Caco-2 (cell line): Measurements from ENCODE around the gene MARCHF2. TPM values are rescaled to one million over a fixed set of nuclear protein-coding genes. Genes with fewer than 3 reads are reported as not detected.

Experiments
- BruUV-seq: library from RNA; stranded (reverse); fragments of 400-500 nt; replicated peaks from 2 replicates; lab custom pipeline; 2021; lab: Mats Ljungman, UMichigan
- CTCF ChIA-PET: fragments of 300-600 bp; sonication (Branson Sonifier 250); formaldehyde crosslinking; loops from one replicate; lab custom pipeline; 2022; ENCODE audit warnings: antibody characterized with exemption; lab: Charles Lee
- POLR2A ChIA-PET: fragments of 300-600 bp; sonication (Branson Sonifier 250); formaldehyde crosslinking; loops from one replicate; lab custom pipeline; 2022; ENCODE audit warnings: antibody characterized with exemption; lab: Charles Lee
- DNase-seq, 2 experiments: peaks; one replicate each; pipeline versions ENCODE4 v3.0.0 to v3.0.0-alpha.2; 2020 to 2022
- H3K27me3 ChIP-seq: replicated peaks from 2 replicates; pipeline ENCODE4 v1.6.0; 2011; ENCODE audit warnings: low read length; ENCODE audit not compliant: control insufficient read depth, insufficient read depth
- H3K36me3 ChIP-seq: 2 replicates; pipeline ENCODE4 v1.5.1; 2011; ENCODE audit warnings: low read length; ENCODE audit not compliant: control insufficient read depth, insufficient read depth
- H3K4me1 ChIP-seq: fragments of 250-450 bp; sonication (Bioruptor Pico); 2 replicates; pipeline ENCODE4 v1.5.1; 2020; ENCODE audit warnings: mild to moderate bottlenecking
- H3K4me3 ChIP-seq: 2 replicates; pipeline ENCODE4 v1.5.1; 2011; ENCODE audit warnings: low read depth, mild to moderate bottlenecking, control low read depth, low read length
- H3K9me3 ChIP-seq: fragments of 250-450 bp; sonication (Bioruptor Pico); 2 replicates; pipeline ENCODE4 v1.5.1; 2020; ENCODE audit warnings: mild to moderate bottlenecking, moderate library complexity
- H3K27ac Mint-ChIP-seq: one replicate; pipeline ENCODE4 v1.8.0; 2022; ENCODE audit warnings: mixed read lengths; ENCODE audit not compliant: unreplicated experiment
- H3K27me3 Mint-ChIP-seq: one replicate; pipeline ENCODE4 v1.8.0; 2022; ENCODE audit warnings: mixed read lengths; ENCODE audit not compliant: insufficient read depth, unreplicated experiment
- H3K36me3 Mint-ChIP-seq: one replicate; pipeline ENCODE4 v1.8.0; 2022; ENCODE audit warnings: mild to moderate bottlenecking, mixed read lengths; ENCODE audit not compliant: insufficient read depth, unreplicated experiment
- H3K4me1 Mint-ChIP-seq: one replicate; pipeline ENCODE4 v1.8.0; 2022; ENCODE audit warnings: low read depth, mixed read lengths; ENCODE audit not compliant: unreplicated experiment
- H3K4me3 Mint-ChIP-seq: one replicate; pipeline ENCODE4 v1.8.0; 2022; ENCODE audit warnings: mild to moderate bottlenecking, moderate library complexity, mixed read lengths; ENCODE audit not compliant: unreplicated experiment
- H3K9me3 Mint-ChIP-seq: one replicate; pipeline ENCODE4 v1.8.0; 2022; ENCODE audit warnings: mixed read lengths; ENCODE audit not compliant: unreplicated experiment
- CTCF ChIP-seq, 2 experiments: fragments of 200-600 bp in 1 of 2; IDR thresholded peaks; 1 replicate in 1 of 2; 2 replicates in 1 of 2; pipeline versions ENCODE4 v1.5.1 to v1.8.0; 2011 to 2022; ENCODE audit warnings: antibody characterized with exemption in 1 of 2, control low read depth in 1 of 2, inconsistent platforms in 1 of 2, low read depth in 1 of 2, low read length in 1 of 2, mild to moderate bottlenecking in 1 of 2, moderate library complexity in 1 of 2; ENCODE audit not compliant: insufficient read depth in 1 of 2, severe bottlenecking in 1 of 2, unreplicated experiment in 1 of 2
- intact Hi-C: fragments of 100-400 bp; cut with micrococcal nuclease; formaldehyde crosslinking; loops from one replicate; pipeline ENCODE4 v1.10.0; 2022; ENCODE audit not compliant: unreplicated experiment
- microRNA-seq: library from miRNA; unstranded; fragments of <30 nt; microRNA quantifications from one replicate; pipeline ENCODE4 v1.2.0, GENCODE V29; 2022
- total RNA-seq: library from RNA; stranded (reverse); gene quantifications from 2 replicates; pipeline ENCODE4 v1.2.3, GENCODE V29; 2022

Gene MARCHF2
- total RNA-seq, 1 experiment from 2014 or later = 13.8 TPM

DNA sequence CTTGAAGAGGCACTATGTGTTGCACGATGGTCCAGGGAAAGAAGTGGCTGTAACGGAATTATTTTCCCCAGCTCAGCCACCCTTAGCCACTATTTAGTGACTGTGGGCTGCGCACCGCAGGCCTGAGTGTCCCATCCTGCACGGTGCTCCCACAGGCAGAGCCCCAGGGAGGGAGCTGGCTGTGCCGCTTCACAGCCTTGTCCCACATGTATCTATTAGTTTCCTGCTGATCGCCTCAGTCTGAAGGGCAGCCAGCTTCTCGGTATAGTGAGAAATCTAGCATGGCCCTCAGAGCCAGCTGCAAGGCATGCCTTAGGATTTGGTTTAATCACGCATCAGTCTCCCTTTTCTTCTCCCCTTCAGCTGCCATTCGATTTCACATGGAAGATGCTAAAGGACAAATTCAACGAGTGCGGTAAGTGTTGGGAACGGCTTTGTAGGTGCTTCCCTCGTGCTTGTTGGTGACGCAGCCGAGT is 73.6 kb downstream of the MARCHF2 start:
- Histone ChIP-seq H3K36me3 (peaks cover 2% of the 10 kb centered on the region), H3K4me1 (no peaks in the 10 kb centered on the region), H3K27me3 (no peaks in the 10 kb centered on the region), H3K9me3 (no peaks in the 10 kb centered on the region), H3K4me3 (no peak overlapping the region)
- Mint-ChIP-seq H3K9me3 (no peaks in the 10 kb centered on the region), H3K27me3 (no peaks in the 10 kb centered on the region), H3K36me3 (peaks cover 91% of the 10 kb centered on the region), H3K4me3 (no peak overlapping the region), H3K4me1 (no peaks in the 10 kb centered on the region), H3K27ac (no peak overlapping the region)
- no peak for TF ChIP-seq CTCF (IDR thresholded peaks at IDR 0.05; ENCODE audit: insufficient read depth in 1 of 2, low read depth in 1 of 2, low read length in 1 of 2, severe bottlenecking in 1 of 2, unreplicated experiment in 1 of 2)
- no TSS peak for BruUV-seq
- ChIA-PET POLR2A (interaction anchor here (0.6 kb wide), 1 partner anchor 31 kb away, joined by 7 read pairs; no protein-coding TSS in a partner anchor), CTCF (no interaction called here)
- DNase-seq = no peak
- intact Hi-C loops = no loop called here

GRCh38 chr19:8487137-8487851 is 74.2 kb downstream of the MARCHF2 start:
- Mint-ChIP-seq H3K36me3 (peaks cover 85% of the 10 kb centered on the region), H3K9me3 (no peaks in the 10 kb centered on the region), H3K27me3 (no peaks in the 10 kb centered on the region), H3K27ac (no peak overlapping the region), H3K4me3 (no peak overlapping the region), H3K4me1 (no peaks in the 10 kb centered on the region)
- intact Hi-C loops = no loop called here
- BruUV-seq = no TSS peak
- H3K9me3 ChIP-seq = no peaks in the 10 kb centered on the region
- peaks cover 2% of the 10 kb centered on the region for H3K36me3 ChIP-seq
- no peaks in the 10 kb centered on the region for H3K27me3 ChIP-seq
- TF ChIP-seq CTCF (IDR thresholded peaks at IDR 0.05; ENCODE audit: insufficient read depth in 1 of 2, low read depth in 1 of 2, low read length in 1 of 2, severe bottlenecking in 1 of 2, unreplicated experiment in 1 of 2) = no peak
- no peak for DNase-seq
- ChIA-PET CTCF (interaction anchor here (0.6 kb wide), 1 partner anchor 129 kb away, joined by 3 read pairs; no protein-coding TSS in a partner anchor), POLR2A (no interaction called here)
- no peaks in the 10 kb centered on the region for H3K4me1 ChIP-seq
- H3K4me3 ChIP-seq = no peak overlapping the region

DNA sequence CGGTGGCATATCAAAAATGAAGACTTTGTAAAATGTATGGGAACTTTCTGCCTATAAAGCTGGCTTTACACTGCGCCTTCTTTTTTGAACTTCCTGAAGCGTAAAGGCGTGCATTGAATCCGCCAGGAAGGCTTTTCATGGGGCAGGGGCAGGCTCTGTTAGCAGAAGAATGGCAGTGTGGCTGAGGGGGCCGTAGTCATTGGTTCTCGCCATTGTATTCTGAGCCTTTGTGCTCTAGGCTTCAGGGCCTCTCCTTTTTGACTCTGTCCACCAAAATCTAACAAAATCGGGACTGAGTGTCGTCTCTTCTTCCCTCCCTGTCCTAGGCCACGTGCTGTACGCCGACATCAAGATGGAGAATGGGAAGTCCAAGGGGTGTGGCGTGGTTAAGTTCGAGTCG is 75.3 kb downstream of the MARCHF2 start:
- peaks cover 74% of the 10 kb centered on the region for H3K36me3 Mint-ChIP-seq
- H3K4me3 ChIP-seq = no peak overlapping the region
- ChIA-PET POLR2A (no interaction called here), CTCF (no interaction called here)
- no peaks in the 10 kb centered on the region for H3K27me3 ChIP-seq
- H3K36me3 ChIP-seq = peaks cover 2% of the 10 kb centered on the region
- H3K4me1 ChIP-seq = no peaks in the 10 kb centered on the region
- H3K4me1 Mint-ChIP-seq = no peaks in the 10 kb centered on the region
- H3K9me3 Mint-ChIP-seq = no peaks in the 10 kb centered on the region
- no peak overlapping the region for H3K4me3 Mint-ChIP-seq
- no peaks in the 10 kb centered on the region for H3K9me3 ChIP-seq
- intact Hi-C loops = no loop called here
- no peak for TF ChIP-seq CTCF (IDR thresholded peaks at IDR 0.05; ENCODE audit: insufficient read depth in 1 of 2, low read depth in 1 of 2, low read length in 1 of 2, severe bottlenecking in 1 of 2, unreplicated experiment in 1 of 2)
- DNase-seq = no peak
- no TSS peak for BruUV-seq
- no peaks in the 10 kb centered on the region for H3K27me3 Mint-ChIP-seq
- H3K27ac Mint-ChIP-seq = no peak overlapping the region

Small RNAs within 50 kb of the gene (microRNA-seq; reads per million reads assigned to microRNA genes)
- 0.56 reads per million for gene MIR4999

Other genes starting within 250 kb of the MARCHF2 start
- gene CERS4, start 203.9 kb upstream of the MARCHF2 start, total RNA-seq = 56.8 and 66.9 TPM in 2 replicates
- gene CD320, start 104.9 kb upstream of the MARCHF2 start, total RNA-seq = 81.0 and 87.7 TPM in 2 replicates
- gene NDUFA7, start 91.9 kb upstream of the MARCHF2 start, total RNA-seq = 43.7 and 50.2 TPM in 2 replicates
- gene RPS28, start 91.8 kb upstream of the MARCHF2 start, total RNA-seq = 1,515 and 1,601 TPM in 2 replicates
- 1.1 TPM in 2 replicates for gene KANK3, start 70.0 kb upstream of the MARCHF2 start, total RNA-seq
- gene ANGPTL4, start 49.1 kb upstream of the MARCHF2 start, total RNA-seq = 0.63 and 1.2 TPM in 2 replicates
- 86.3 and 91.3 TPM in 2 replicates for gene RAB11B, start 22.9 kb upstream of the MARCHF2 start, total RNA-seq
- gene HNRNPM, start 31.7 kb downstream of the MARCHF2 start, total RNA-seq = 271 and 286 TPM in 2 replicates
- 0.26 TPM in 1 of 2 replicates, not detected in the other for gene PRAM1, start 89.3 kb downstream of the MARCHF2 start, total RNA-seq
- gene ZNF414, start 100.9 kb downstream of the MARCHF2 start, total RNA-seq = 17.2 and 25.0 TPM in 2 replicates
- gene MYO1F, start 164.1 kb downstream of the MARCHF2 start, total RNA-seq = 0.23 and 0.25 TPM in 2 replicates
- gene ADAMTS10, start 197.4 kb downstream of the MARCHF2 start, total RNA-seq = 0.44 and 0.77 TPM in 2 replicates
- gene NFILZ, start 217.3 kb downstream of the MARCHF2 start, total RNA-seq = not detected in 2 replicates